Activated CD4-positive, alpha-beta T cell treated with anti-CD3 and anti-CD28 coated beads, Interleukin-2, amount 50 U/mL, for 1 hour (primary cell): ENCODE data around the gene PPCS.

ENCODE experiments used
- DNase-seq: peaks from one replicate; pipeline ENCODE4 v3.0.0-alpha.2; 2020

The PPCS gene

DNA sequence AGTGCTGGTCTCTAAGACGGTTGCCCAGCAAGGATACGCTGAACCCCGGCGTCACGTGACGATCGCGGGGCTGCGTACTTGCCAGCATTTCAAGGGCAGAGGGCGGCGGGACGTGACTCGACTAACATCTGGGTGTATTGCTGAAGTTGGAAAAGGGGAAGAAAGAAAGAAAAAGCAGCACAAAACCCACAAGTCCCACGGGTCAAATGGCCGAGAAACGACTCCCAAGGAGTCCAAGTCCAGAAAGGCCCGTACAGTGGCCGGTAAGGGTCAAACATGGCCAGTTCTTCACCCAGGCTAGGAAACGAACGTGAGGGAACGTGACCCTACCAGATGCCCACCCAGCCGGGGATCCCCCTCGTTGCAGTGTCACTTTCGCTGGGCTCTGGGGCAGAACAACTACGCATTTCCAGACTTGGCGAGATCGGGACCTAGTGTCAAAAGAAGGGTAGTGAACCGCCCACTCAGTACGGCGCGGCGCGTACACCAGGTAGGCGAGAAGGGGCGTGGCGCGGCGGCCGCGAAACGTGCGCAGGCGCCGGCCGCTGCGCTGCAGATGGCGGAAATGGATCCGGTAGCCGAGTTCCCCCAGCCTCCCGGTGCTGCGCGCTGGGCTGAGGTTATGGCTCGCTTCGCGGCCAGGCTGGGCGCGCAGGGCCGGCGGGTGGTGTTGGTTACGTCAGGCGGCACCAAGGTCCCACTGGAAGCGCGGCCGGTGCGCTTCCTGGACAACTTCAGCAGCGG lies at the start of gene PPCS, which contains the start of gene ZMYND12:
TSS of gene PPCS (plus strand) at position 534 of the 744 bp plus-strand sequence. CDS start at position 557, 23 bp downstream.
TSS of gene ZMYND12 (minus strand) at position 13 of the 744 bp plus-strand sequence. CDS start 25 bp downstream, outside the sequence.
- DNase-seq, result peak; percentile 89

DNA sequence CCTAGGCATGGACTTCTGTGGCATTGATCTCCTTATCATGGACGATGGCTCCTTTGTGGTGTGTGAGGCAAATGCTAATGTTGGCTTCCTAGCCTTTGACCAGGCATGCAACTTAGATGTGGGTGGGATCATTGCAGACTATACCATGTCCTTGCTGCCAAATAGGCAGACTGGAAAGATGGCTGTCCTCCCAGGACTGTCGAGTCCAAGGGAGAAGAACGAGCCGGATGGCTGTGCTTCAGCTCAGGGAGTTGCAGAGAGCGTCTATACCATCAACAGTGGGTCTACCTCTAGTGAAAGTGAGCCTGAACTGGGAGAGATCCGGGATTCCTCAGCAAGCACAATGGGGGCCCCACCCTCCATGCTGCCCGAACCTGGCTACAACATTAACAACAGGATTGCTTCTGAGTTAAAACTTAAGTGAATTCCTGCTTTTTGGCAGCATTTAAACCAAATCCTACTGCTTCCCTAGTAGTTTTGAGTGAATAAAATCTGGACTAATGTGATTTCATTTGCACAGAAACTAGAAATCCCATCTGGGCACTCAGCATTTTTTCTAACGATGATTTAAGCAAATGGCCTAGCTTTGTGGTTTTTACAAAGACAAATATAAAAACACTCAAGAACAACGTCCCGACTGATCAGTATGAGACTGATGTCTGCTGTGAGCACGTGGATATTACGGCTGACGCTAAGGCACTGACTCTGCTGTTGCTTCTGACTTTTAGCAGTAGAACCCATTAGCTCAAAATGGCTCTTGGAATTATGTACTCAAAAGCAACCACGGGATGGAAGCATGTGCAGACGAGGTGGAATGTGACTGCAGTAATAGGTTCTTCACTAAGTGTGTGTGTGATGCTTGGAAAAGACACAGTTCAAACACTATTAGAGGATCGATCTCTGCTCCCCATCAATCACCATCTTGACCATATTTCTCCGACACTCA lies 41.5 kb upstream of the PPCS start:
- DNase-seq, result no peak

- DNase-seq, result no peak
Measured at GRCh38 chr1:42417166-42417565, 39.2 kb upstream of the PPCS start.

- DNase-seq, result no peak
Measured at GRCh38 chr1:42418516-42418915, 37.8 kb upstream of the PPCS start.

DNA sequence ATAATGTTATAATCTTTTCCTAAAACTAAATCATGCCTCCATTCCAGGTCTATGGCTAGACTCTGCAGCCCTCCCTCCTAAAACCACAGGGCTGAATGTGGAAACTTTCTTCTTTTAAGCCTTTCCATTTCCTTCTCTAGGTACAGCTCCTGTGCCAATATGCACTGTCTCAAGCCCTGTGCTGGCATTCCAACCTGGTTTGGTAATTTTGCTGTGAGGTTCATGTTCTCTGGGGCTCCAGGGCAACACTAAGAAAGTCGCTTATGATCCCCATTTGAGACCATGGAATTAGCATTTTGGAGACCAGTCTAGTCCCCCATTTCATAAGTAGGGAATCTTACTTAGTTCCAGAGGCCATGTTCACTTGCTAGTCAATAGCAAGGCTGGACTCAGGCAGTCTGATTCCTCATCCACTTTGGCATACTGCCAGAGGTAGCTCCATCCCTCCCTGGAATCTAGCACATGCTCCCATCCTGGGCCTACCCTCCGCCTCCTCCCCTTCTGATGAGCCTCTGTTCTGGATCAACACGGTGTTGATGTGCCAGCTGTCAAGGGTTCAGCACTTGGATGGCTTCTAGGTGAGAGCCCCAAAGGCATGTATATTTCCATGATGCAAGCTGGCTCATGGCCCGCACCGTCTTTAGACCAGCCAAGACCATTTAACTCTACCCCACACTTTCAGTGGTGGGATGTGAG lies 37.1 kb upstream of the PPCS start:
- no peak for DNase-seq

GRCh38 chr1:42420121-42420520 lies 36.2 kb upstream of the PPCS start:
- DNase-seq, result no peak

DNA sequence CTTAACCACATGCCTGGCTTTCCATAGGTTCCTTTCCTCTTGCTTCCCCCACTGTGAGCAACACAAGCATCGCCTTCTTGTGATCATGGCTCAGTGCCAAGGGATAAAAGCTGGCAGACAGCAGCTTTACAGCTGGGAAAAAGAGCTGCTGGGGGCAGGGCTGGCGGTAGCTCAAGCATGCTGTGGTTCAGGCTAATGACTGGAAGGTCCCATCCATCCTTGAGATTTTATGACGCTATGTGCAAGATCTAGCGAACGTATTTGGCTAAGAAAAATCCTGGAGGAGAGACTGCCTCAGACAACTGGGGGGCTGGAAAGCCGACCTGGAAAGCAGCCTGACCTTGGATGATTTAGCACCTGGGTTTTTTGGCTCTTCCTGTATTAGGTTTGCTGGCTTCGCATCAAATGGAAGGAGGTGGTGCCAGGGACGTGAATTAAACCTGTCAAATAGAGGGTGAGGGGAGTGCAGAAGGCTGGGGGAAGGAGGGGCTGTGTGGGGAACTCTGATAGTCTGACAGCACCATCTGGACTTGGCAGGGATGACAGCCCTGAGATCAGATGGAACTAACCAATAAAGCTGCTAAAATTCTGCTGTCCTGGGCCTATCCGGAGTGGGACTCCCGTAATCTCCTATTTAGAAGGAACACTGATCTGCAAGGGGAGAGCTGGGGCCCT lies 35.3 kb upstream of the PPCS start:
- DNase-seq, result no peak

DNA sequence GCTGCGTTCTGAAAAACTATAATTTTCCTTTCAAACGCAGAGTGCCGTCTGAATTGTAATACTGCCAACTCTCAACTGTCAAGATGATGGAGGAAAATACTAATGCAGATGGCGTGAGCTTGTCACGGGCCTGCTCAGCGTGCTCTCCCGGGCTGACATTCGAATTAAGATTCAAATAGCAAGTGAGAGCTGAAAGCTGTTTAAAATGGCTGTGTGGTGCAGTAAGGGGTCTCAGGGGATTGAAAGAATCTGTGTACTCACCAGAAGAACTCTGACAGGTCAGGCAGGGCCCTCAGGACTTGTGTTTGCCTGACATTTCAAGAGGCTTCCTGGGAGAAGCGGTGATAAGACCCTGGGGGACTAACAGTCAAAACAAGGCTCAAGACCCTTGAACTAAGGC lies 33.6 kb upstream of the PPCS start:
- no peak for DNase-seq

- no peak for DNase-seq
Measured at GRCh38 chr1:42423681-42424080, 32.7 kb upstream of the PPCS start.

- no peak for DNase-seq
Measured at GRCh38 chr1:42424201-42424600, 32.1 kb upstream of the PPCS start.

GRCh38 chr1:42427240-42427639 lies 29.1 kb upstream of the PPCS start:
- DNase-seq, result no peak

DNA sequence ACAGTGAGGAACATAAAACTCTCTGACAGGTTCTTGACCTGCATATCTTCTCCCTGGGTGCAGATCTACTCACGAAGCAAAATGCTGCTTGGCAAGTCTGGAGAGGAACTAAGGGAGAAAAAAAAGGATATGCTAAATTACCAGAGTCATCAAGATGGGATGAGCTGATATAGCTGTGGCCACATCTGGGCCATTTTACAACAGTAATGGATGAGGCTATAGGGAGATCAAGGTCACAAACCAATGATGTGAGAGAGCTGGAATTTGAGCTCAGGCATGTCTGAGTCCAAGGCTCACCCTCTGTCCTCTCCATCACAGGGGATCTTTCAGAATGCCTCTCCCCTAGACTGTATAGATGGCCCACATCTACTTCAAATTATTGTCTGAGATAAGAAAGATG lies 26.7 kb upstream of the PPCS start:
- no peak for DNase-seq

DNA sequence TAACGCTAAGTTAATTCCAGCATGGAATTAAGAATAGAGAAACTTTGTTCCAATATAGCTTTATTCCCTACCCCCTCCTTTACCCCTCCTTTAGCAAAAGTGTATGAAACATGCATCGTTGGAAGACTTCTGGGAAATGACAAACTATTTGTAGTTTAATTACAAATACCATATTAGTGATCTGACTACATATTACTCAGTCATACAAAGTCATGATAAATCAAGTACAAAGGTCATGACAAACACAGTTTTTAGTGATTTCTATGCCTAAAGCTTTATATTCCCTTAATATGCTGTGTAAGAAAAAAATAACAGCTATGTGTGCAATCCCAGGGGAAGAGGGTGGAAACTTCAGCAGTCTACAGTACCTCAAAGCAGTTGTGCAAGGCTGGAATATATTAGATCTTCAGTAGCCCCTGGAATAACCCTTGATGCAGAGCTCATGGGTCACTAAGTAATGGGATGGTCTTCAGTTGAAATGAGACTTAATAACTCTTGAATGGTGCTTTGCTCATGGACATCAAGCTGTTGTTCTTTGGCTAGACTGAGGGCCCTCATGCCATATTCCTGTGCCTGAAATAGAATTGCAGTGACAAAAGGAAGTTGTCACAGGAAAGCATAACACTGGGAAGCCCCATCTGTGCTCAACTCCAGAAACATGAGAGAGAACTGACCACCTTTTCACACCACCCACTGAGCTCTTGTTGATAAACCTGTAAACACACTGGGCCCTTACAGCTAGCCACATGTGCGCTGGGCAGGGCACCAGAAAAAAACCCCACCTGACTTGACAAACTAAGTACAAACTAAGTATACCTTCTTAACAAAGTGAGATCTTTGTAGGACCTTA lies 25.8 kb upstream of the PPCS start:
- no peak for DNase-seq

- no peak for DNase-seq
Measured at GRCh38 chr1:42431514-42431913, 24.8 kb upstream of the PPCS start.

DNA sequence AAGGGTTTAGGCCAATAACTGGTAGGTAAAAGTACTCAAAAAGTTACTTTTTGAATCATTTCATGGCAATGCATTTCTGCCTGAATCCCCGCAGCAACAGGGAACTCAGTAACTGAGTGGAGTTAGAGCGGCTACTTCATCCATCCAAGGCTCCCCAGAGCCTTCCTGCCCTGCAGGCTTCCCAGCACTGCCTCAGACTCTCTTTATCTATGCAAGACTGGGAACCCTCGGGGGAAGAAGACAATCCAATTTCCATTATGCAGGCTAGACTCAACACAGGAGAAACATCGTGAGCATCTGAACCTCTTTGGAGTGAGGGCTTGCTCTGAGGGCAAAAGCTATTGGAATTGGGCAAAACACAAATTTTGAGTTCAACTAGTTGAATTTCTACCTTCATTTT lies 23.6 kb upstream of the PPCS start:
- no peak for DNase-seq

- no peak for DNase-seq
Measured at GRCh38 chr1:42433369-42433768, 23.0 kb upstream of the PPCS start.

DNA sequence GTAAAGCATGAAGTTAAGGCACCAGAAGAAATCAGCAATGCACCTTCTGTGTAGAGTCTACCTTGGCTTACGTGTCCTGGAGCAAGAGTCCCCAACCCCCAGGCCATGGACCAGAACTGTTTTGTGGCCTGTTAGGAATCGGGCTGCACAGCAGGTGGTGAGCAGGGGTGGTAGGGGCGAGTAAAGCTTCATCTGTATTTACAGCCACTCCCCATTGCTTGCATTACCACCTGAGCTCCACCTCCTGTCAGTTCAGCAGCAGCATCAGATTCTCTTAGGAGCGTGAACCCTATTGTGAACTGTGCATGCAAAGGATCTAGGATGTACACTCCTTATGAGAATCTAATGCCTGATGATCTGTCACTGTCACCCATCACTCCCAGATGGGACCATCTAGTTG lies 22.0 kb upstream of the PPCS start:
- no peak for DNase-seq

DNA sequence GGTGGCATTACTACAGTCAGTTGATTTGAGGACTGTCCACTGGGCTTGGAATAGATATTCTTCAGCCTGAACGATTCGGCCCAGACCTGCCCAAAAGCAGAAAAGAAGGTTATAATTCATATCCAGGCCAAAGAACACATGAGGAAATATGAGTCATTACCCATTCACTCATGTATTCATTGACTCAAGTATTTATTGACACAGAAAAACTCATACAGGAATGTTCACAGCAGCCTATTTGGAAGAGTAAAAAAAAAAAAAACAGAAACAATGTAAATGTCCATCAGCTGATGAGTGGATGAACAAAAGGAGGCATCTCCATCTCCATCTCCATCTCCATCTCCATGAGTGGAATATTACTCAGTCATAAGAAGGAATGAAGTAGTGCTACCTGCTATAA lies 16.4 kb upstream of the PPCS start:
- DNase-seq, result no peak

- DNase-seq, result no peak
Measured at GRCh38 chr1:42442662-42443061, 13.7 kb upstream of the PPCS start.

- DNase-seq, result no peak
Measured at GRCh38 chr1:42449256-42449655, 7.1 kb upstream of the PPCS start.

DNA sequence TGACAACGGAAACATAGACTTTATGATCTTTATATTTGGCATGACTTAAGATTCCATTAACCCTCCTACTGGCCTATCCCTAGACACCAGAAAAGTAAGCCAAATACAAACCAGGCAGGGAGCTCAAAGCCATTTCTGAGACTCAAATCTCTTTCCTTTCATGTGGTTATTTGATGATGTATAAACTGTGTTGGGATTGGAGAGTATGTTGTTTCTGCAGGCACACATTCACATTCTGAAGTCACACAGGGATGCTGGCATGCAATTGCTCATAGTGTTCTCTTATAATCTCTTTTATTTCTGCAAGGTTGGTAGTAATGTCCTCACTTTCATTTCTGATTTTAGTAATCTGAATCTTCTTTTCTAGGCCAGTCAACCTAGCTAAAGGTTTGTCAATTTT lies 6.3 kb upstream of the PPCS start:
- DNase-seq, result no peak

- DNase-seq, result no peak
Measured at GRCh38 chr1:42453386-42453785, 3.0 kb upstream of the PPCS start.
